Measurements from ENCODE around the gene MICA. TPM values are rescaled to one million over a fixed set of nuclear protein-coding genes. Genes with fewer than 3 reads are reported as not detected.

MICA gene
- total and polyA plus RNA-seq, 9 of the 15 experiments (the other 6 are each of a cell fraction or from before 2014, with no cell fraction given): 11.8 to 24.6 (median 16.7) TPM

GRCh38 chr6:31400467-31401289 is 2.7 kb upstream of the MICA start (continued):
- TF ChIP-seq ZNF518B (CRISPR knock-in tag; IDR thresholded peaks at IDR 0.05) (no peak), ETS1 (conservative IDR thresholded peaks at IDR 0.05; ENCODE audit: control insufficient read depth, low read depth, low read length) (no peak; the same call in 1 of the 2 replicates), ARID2 (IDR thresholded peaks at IDR 0.05) (no peak), SLC30A9 (CRISPR knock-in tag; IDR thresholded peaks at IDR 0.05) (no peak), KDM5B (IDR thresholded peaks at IDR 0.05; ENCODE audit: insufficient replicate concordance, low read depth, low read length) (peak; percentile 73), NR1H2 (CRISPR knock-in tag; IDR thresholded peaks at IDR 0.05) (no peak), RNF2 (IDR thresholded peaks at IDR 0.05) (peak; percentile 39; the same call in 1 of the 2 replicates), HNRNPK (IDR thresholded peaks at IDR 0.05; ENCODE audit: low read depth, low read length, poor library complexity, severe bottlenecking) (no peak), ARID3B (CRISPR knock-in tag; IDR thresholded peaks at IDR 0.05; ENCODE audit: borderline replicate concordance) (no peak), EHMT2 (IDR thresholded peaks at IDR 0.05) (no peak), NR2C2 (CRISPR knock-in tag; IDR thresholded peaks at IDR 0.05) (0 out of 2 replicates have a peak, but pooled peaks have one; percentile 5), NR2C2 (tag; IDR thresholded peaks at IDR 0.05) (no peak; the same call in 1 of the 2 replicates), MLLT1 (IDR thresholded peaks at IDR 0.05) (peak in 1 of 2 experiments; percentile 76; a peak in 1 of 4 replicates), TAF9B (IDR thresholded peaks at IDR 0.05; ENCODE audit: partially characterized antibody) (peak; percentile 75), ARNT (IDR thresholded peaks at IDR 0.05) (no peak; a peak in 1 of 4 replicates), GATAD2A (IDR thresholded peaks at IDR 0.05) (no peak), ZBTB43 (CRISPR knock-in tag; IDR thresholded peaks at IDR 0.05) (no peak)
